ENCODE data around the gene JADE3. TPM values are rescaled to one million over a fixed set of nuclear protein-coding genes. Genes with fewer than 3 reads are reported as not detected.
"Not testable (repeated sequence)": the region's sequence is repeated elsewhere in the genome, so short reads cannot be mapped to it uniquely, and the experiment has no call there.

The JADE3 gene
- total RNA-seq, 6 experiments from 2014 or later, result 5.1 to 7.3 (median 5.9) TPM

- Mint-ChIP-seq H3K36me3 (ENCODE audit: low read depth) (no peaks in the 10 kb centered on the region), H3K4me1 (ENCODE audit: low read depth) (peaks cover 19% of the 10 kb centered on the region), H3K27ac (no peak overlapping the region), H3K4me3 (no peak overlapping the region), H3K9me3 (no peaks in the 10 kb centered on the region), H3K27me3 (ENCODE audit: insufficient read depth) (no peaks in the 10 kb centered on the region)
- TF ChIP-seq, protein P1, sequence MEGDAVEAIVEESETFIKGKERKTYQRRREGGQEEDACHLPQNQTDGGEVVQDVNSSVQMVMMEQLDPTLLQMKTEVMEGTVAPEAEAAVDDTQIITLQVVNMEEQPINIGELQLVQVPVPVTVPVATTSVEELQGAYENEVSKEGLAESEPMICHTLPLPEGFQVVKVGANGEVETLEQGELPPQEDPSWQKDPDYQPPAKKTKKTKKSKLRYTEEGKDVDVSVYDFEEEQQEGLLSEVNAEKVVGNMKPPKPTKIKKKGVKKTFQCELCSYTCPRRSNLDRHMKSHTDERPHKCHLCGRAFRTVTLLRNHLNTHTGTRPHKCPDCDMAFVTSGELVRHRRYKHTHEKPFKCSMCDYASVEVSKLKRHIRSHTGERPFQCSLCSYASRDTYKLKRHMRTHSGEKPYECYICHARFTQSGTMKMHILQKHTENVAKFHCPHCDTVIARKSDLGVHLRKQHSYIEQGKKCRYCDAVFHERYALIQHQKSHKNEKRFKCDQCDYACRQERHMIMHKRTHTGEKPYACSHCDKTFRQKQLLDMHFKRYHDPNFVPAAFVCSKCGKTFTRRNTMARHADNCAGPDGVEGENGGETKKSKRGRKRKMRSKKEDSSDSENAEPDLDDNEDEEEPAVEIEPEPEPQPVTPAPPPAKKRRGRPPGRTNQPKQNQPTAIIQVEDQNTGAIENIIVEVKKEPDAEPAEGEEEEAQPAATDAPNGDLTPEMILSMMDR (IDR thresholded peaks at IDR 0.05), result no peak
- no peak for DNase-seq
Observed at GRCh38 chrX:46961097-46961496, 48.9 kb downstream of the JADE3 start.

DNA sequence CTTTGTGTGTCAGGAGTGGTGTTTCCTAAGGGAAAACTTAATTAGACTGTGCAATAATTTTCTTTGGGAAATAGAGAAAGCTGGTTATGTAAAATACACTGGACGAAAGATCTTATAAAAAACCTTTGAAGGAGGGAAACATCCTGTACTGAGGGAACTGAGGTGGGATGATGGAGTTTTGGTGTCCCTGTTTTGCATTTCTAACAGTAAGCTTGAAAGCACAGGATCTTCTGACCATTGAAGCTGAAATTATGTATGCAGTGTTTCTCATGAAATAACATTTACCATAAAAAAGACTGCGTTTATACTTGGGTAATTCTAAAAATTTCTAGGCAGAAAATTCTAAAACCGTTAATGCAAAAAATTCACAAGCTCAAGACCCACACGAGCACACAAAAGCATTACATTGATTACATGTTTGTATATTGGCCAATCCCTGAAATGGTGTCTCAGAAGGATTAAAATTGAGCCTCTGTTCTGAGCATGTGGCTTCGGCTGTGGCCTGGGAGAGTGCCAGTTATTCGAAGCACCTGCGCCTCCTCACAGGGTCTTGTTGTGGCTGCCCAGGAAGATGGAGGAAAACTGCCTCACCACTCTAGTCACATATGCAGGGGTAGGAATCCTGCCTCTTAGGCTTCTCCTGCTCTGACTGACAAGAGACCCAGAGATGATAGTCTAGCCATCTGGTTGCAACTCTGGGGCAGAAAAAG is 49.5 kb downstream of the JADE3 start:
- no peaks in the 10 kb centered on the region for H3K27me3 Mint-ChIP-seq (ENCODE audit: insufficient read depth)
- no peak overlapping the region for H3K4me3 Mint-ChIP-seq
- no peak for DNase-seq
- no peak overlapping the region for H3K27ac Mint-ChIP-seq
- H3K36me3 Mint-ChIP-seq (ENCODE audit: low read depth), result no peaks in the 10 kb centered on the region
- H3K4me1 Mint-ChIP-seq (ENCODE audit: low read depth), result peaks cover 19% of the 10 kb centered on the region
- H3K9me3 Mint-ChIP-seq, result no peaks in the 10 kb centered on the region
- TF ChIP-seq, protein P1 (IDR thresholded peaks at IDR 0.05), result no peak

- Mint-ChIP-seq H3K36me3 (ENCODE audit: low read depth) (no peaks in the 10 kb centered on the region), H3K27me3 (ENCODE audit: insufficient read depth) (no peaks in the 10 kb centered on the region), H3K4me1 (ENCODE audit: low read depth) (peaks cover 13% of the 10 kb centered on the region), H3K4me3 (no peak overlapping the region), H3K9me3 (no peaks in the 10 kb centered on the region), H3K27ac (peak overlapping the region; percentile 78)
- peak; percentile 2 for DNase-seq
- TF ChIP-seq, protein P1 (IDR thresholded peaks at IDR 0.05), result no peak
Observed at GRCh38 chrX:46965125-46965758, 53.0 kb downstream of the JADE3 start.

DNA sequence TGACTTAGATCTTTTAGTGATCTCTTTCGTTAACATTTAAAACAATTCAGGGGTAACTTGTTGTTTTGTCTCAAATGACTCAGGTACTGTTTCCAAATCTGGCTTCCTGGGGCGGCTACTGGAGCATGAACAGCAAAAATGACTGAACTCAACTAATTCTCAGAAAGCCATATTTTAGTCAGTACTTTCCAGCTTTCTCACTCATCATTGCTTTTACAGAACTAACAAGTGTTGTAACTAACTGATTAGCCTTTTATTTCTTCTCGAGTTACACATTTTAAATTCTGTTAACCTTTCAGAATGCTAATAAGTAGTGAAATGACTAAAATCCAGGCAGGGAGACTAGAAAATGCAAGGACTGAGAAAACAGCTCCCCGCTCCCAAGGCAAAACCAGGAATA is 55.3 kb downstream of the JADE3 start:
- TF ChIP-seq, protein P1 (IDR thresholded peaks at IDR 0.05), result no peak
- H3K4me1 Mint-ChIP-seq (ENCODE audit: low read depth), result peaks cover 13% of the 10 kb centered on the region
- H3K36me3 Mint-ChIP-seq (ENCODE audit: low read depth), result no peaks in the 10 kb centered on the region
- DNase-seq, result no peak
- no peak overlapping the region for H3K27ac Mint-ChIP-seq
- H3K4me3 Mint-ChIP-seq, result no peak overlapping the region
- no peaks in the 10 kb centered on the region for H3K27me3 Mint-ChIP-seq (ENCODE audit: insufficient read depth)
- no peaks in the 10 kb centered on the region for H3K9me3 Mint-ChIP-seq

DNA sequence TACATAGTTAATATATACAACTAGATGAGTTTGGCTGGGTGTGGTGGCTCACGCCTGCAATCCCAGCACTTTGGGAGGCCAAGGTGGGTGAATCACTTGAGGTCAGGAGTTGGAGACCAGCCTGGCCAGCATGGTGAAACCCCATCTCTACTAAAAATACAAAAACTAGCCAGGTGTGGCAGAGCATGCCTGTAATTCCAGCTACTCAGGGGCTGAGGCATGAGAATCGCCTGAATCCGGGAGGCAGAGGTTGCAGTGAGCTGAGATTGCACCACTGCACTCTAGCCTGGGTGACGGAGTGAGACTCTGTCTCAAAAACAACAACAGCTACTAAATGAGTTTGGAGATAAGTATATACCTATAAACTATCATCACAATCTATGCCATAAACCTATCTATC is 64.8 kb downstream of the JADE3 start:
- H3K36me3 Mint-ChIP-seq (ENCODE audit: low read depth); DNase-seq; H3K4me3 Mint-ChIP-seq; H3K9me3 Mint-ChIP-seq; H3K27me3 Mint-ChIP-seq (ENCODE audit: insufficient read depth); H3K27ac Mint-ChIP-seq: not testable (repeated sequence)
- peaks cover 28% of the 10 kb centered on the region for H3K4me1 Mint-ChIP-seq (ENCODE audit: low read depth)
